ENCODE measurements around the gene ANKRD11.
A peak's percentile ranks its signal among the peaks of the same experiment; 100 is the strongest.

The ANKRD11 gene

GRCh38 chr16:89319886-89320781, 170.2 kb downstream of the ANKRD11 start:
- peak overlapping the region; percentile 63 for H3K27ac ChIP-seq
- TF ChIP-seq CTCF (IDR thresholded peaks at IDR 0.05) (no peak), ZFX (IDR thresholded peaks at IDR 0.05; ENCODE audit: borderline replicate concordance) (no peak)

GRCh38 chr16:89319631-89319885, 170.8 kb downstream of the ANKRD11 start:
- no peak for TF ChIP-seq ZFX (IDR thresholded peaks at IDR 0.05; ENCODE audit: borderline replicate concordance)
- no peak for TF ChIP-seq CTCF (IDR thresholded peaks at IDR 0.05)
- peak overlapping the region; percentile 63 for H3K27ac ChIP-seq

DNA sequence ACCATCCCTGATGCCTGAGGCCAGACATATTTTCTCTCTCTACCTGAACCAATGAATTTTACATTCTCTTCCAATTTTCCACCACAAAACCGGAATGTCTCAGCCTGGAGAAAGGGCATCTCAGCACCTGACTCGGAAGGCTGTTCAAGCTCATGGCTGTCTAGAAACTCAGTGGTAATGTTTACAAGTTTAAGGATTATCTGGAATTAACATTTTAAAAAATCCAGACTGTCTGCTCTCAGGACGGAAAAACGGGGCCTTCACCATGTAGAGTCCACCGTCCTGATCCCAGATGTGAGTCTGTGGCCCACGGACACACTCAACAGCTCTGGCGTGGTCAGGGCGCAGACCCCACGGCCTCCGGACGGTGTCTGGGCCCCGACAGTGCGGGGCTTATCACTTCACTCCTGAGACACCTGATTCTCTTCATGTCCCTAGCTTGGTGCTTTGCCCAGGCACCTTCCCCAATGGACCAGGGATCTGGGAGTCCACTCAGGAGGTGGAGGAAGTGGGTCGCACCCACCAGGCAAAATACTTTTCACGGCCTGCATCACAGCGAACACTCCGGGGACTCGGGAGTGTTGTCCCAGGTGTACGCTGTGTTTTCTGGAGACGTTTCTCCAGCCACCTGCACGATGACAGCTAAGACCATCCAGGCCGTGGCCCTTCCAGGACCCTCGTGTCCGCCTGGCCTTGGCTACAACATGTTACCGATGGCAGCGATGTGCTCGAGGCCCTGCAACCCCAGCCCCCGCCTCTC, 171.3 kb downstream of the ANKRD11 start:
- no peak overlapping the region for H3K27ac ChIP-seq
- TF ChIP-seq ZFX (IDR thresholded peaks at IDR 0.05; ENCODE audit: borderline replicate concordance), result no peak
- TF ChIP-seq CTCF (IDR thresholded peaks at IDR 0.05), result no peak

DNA sequence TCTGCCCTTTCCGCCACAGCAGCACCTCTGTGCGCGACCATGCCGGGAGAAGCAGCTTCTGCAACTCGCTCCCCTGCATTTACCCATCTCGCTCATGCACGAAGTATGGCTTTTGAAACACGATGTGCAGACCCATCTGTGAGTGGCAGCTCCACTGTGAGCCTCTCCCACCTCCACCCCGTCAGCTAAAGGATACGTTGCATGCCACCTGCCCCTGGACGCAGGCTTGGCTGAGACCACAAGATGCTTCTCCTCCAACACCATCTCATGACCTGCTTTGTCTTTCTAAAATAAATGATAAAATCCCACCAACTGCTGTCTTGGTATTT, 172.0 kb downstream of the ANKRD11 start:
- TF ChIP-seq CTCF (IDR thresholded peaks at IDR 0.05) (no peak), ZFX (IDR thresholded peaks at IDR 0.05; ENCODE audit: borderline replicate concordance) (no peak)
- H3K27ac ChIP-seq, result no peak overlapping the region

GRCh38 chr16:89317729-89318429, 172.5 kb downstream of the ANKRD11 start:
- TF ChIP-seq ZFX (IDR thresholded peaks at IDR 0.05; ENCODE audit: borderline replicate concordance), result no peak
- no peak for TF ChIP-seq CTCF (IDR thresholded peaks at IDR 0.05)
- H3K27ac ChIP-seq, result no peak overlapping the region

- no peak for TF ChIP-seq ZFX (IDR thresholded peaks at IDR 0.05; ENCODE audit: borderline replicate concordance)
- no peak for TF ChIP-seq CTCF (IDR thresholded peaks at IDR 0.05)
These were observed 173.2 kb downstream of the ANKRD11 start for GRCh38 chr16:89317101-89317671.

More at GRCh38 chr16:89317101-89317671, 173.2 kb downstream of the ANKRD11 start:
- H3K27ac ChIP-seq, result no peak overlapping the region

All from 22Rv1 (cell line).